ENCODE measurements around the gene MBD3L2. TPM values are rescaled to one million over a fixed set of nuclear protein-coding genes. Genes with fewer than 3 reads are reported as not detected.
"Not testable (repeated sequence)": the region's sequence is repeated elsewhere in the genome, so short reads cannot be mapped to it uniquely, and the experiment has no call there.

MBD3L2 gene
- total RNA-seq = not detected in 2 replicates

DNA sequence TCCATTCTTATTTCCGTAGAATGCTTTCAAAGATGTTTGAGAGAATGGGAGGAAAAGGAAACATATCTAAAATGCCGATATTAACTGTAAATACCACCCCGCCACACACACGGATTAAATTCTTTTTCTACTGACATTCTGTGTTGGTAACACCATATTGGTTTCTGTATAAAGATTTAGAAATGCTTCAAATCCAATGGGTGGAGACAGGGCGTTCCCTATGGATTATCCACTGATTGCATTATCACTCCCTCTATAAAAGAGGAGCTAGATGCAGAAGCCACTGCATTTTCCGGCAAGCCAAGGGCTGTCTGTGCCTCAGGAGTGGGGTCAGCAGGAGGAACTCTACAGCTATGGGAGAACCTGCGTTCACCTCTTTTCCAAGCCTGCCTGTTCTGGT lies at the start of gene MBD3L2:
TSS of gene MBD3L2 (plus strand) at position 301 of the 400 bp plus-strand sequence. CDS start at position 354, 53 bp downstream.
- DNase-seq (ENCODE audit: low read depth) = not testable (repeated sequence)

DNA sequence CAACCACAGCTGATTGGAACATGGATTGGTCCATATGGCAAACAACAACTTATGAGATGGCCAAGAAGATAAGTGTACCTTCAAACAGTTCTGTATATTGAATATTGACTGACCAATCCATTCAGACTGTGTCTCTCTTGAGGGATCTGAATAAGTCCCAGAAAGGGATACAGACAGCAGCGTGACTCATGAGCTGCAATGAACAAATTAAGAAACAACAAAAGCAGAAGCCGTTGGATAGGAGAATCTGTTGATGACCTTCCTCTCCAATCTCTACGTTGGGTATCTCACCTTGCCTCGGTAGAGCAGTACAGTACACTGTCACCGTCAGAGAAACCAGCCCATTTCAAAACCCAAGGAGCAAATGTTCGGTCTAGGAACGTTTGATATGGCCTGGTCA lies 49.2 kb upstream of the MBD3L2 start:
- DNase-seq (ENCODE audit: low read depth) = no peak

DNA sequence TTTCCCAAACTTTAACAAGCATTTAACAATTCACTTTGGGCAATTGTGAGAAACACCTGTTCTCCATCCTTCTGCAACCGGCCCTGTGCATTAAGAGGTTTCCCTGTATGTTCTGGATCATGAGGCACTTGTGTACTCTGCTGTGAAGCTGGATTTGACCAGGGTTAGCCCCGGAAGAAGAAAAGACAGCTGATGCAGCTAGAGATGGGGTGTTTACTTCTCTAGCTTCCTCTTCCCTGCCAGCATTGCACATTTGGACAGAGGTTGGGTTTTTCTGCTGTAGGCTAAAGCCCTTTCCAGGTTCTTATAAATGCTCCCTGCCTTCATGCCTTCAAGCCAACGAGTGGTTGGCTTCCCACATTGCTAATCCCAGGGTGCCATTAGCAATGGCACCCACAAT lies 48.8 kb upstream of the MBD3L2 start:
- no peak for DNase-seq (ENCODE audit: low read depth)

DNA sequence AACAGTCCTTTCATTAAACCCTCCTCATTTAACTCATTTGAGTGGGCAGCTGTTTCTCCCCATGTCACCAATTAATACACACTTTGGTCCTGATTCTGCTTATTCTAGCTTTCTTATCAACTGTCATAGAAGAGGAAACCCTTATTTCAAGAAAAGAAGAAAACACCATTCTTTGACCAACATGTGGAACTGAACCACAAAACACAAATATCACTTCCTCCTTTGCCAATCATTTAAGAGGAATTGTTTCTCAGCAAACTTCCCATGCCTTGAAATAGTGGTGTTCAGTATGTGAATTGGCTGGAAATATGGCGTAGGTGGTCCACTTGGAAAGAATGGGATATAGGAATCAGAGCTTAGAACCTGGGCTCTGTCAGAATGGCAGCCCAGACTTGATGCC lies 48.3 kb upstream of the MBD3L2 start:
- no peak for DNase-seq (ENCODE audit: low read depth)

DNA sequence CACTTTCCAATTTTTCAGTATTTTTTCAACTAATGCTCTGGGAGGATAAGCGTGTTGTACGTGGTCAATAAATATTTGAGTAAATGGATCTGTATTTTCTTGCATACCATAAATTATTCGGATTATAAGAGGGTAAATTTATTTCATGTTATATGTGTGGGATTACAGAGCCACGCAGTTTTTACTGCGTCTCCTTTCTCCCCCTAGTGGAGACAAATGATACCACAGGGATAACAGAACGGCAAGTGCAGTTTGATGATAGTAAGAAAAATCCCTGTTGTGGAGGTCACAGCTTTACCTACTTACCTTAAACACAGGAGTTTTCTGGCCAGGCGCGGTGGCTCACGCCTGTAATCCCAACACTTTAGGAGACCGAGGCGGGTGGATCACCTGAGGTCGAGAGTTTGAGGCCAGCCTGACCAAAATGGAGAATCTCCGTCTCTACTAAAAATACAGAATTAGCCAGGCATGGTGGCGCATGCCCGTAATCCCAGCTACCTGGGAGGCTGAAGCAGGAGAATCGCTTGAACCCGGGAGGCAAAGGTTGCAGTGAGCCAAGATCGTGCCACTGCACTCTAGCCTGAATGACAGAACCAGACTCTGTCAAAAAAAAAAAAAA lies 44.7 kb upstream of the MBD3L2 start:
- DNase-seq (ENCODE audit: low read depth) = peak; percentile 28

DNA sequence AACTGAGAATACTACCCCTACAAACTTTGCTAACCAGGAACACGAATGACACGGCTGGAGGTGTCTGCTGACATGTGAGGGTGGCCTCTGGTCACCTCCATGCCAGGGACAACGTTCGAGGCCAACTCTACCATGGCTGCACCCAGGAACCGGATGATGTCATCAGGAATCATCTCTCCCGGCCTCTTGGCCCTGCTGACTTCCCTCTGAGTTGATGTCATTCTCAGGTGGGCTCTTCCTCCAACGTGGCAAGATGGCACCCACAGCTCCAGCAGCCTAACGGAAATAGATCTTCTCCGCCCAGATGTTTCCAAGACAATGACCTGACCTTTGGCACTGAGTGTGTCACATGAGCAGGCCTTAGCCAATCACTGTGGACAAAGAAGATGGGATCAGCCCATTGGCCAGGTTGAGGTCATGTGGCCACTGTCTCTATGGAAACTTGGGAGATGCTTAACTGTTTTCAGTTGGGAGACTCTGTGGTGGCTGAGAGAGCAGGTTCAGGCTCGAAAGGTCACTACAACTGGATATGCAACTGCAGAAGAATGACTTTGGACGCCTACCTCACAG lies 42.9 kb upstream of the MBD3L2 start:
- no peak for DNase-seq (ENCODE audit: low read depth)

DNA sequence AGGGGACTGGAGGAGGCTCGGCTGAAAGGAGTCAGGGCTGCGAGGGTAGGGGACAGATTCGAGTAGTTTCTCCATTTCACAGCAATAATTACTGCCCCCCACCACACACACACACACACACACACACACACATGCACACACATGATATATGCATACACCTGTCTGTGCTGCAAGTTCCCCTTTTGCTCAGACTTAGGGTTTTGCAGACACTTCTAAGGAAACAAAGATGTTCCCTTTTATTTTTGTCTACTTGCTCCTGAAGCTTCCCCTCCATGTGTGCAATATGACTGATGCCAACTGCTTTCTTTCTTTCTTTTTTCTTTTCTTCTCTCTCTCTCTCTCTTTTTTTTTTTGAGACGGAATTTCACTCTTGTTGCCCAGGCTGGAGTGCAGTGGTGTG lies 41.3 kb upstream of the MBD3L2 start:
- no peak for DNase-seq (ENCODE audit: low read depth)

DNA sequence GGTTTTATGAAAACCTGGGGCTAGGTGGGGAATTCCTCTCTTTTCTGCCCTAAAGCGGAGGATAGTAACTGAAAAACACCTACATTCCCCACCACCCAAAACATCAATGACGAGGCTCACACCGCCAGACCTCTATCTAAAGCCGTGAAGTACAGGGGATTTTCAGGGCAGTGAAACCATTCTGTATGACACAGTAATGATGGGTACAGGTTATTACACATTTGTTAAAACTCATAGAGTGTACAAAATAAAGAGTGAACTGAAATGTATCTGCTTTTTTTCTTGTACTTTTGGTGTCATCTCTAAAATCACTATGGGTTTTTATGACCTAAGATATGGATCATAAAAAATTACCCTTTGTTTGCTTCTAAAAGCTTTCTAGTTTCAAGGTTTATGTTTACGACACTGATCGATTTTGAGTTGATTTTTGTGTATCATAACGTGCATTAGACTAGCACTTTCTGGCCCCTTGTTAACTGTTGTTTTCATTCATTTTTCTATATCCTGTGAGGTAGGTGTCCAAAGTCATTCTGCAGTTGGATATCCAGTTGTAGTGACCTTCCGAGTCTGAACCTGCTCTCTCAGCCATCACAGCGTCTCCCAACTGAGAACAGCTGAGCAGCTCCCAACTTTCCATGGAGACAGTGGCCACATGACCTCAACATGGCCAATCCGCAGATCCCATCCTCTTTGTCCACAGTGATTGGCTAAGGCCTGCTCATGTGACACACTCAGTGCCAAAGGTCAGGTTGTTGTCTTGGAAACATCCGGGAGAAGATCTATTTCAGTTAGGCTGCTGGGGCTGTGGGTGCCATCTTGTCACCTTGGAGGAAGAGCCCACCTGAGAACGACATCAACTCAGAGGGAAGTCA lies 38.2 kb upstream of the MBD3L2 start:
- no peak for DNase-seq (ENCODE audit: low read depth)

DNA sequence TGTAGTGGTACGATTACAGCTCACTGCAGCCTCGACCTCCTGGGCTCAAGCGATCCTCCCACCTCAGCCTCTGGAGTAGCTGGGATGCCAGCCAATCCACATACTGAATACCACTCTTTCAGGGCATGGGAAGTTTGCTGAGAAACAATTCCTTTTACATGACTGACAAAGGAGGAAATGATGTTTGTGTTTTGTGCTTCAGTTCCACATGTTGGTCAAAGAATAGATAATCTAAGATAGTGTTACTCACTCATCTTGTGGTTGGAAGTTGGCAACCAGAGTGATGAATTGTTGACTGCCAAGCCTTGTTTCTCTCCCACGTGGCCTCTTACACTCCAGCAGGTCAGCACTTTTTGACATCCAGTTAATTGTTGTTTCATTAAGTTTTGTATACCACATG lies 35.4 kb upstream of the MBD3L2 start:
- peak; percentile 78 for DNase-seq (ENCODE audit: low read depth)

DNA sequence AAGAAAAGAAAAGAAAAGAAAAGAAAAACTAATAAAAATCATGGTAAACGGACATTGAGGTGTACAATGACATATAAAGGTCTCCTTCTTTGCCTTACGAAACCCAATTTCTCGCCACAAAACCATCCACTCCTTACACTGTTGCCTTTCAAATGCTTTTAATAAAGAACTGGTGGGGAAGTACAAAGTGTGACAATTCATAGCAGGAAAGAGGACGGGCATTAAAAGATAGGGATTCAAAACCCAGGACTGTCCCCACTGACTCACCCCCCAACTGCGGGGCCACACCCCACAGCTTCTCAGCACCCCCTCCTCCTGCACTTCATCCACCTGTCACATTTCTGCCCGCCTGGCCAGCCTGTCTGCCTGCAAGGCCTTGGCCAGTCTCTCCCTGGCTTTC lies 30.3 kb upstream of the MBD3L2 start:
- no peak for DNase-seq (ENCODE audit: low read depth)

DNA sequence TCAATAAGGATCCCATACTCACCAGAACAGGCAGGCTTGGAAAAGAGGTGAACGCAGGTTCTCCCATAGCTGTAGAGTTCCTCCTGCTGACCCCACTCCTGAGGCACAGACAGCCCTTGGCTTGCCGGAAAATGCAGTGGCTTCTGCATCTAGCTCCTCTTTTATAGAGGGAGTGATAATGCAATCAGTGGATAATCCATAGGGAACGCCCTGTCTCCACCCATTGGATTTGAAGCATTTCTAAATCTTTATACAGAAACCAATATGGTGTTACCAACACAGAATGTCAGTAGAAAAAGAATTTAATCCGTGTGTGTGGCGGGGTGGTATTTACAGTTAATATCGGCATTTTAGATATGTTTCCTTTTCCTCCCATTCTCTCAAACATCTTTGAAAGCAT lies 27.8 kb upstream of the MBD3L2 start, which contains the start of gene MBD3L2B:
TSS of gene MBD3L2B (minus strand) at position 101 of the 400 bp plus-strand sequence. CDS start at position 67, 34 bp downstream.
- not testable (repeated sequence) for DNase-seq (ENCODE audit: low read depth)

DNA sequence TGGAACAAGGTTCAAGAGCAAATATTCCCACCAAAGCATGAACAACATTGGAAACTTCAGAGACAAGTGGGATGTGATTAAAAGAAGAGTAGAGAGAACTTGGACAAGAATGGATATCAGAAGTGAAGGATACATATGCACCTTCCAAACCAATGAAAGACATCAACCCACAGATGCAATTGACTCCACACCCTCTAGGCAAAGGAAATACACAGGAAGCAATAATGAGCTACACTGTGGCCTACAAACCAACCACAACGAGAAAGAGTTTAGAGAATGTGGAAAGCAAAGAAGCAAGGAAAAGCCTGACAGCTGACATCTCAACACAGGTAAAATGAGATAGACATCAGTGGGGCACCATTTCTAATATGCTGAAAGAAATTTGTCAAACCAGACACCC lies 20.3 kb upstream of the MBD3L2 start:
- not testable (repeated sequence) for DNase-seq (ENCODE audit: low read depth)

DNA sequence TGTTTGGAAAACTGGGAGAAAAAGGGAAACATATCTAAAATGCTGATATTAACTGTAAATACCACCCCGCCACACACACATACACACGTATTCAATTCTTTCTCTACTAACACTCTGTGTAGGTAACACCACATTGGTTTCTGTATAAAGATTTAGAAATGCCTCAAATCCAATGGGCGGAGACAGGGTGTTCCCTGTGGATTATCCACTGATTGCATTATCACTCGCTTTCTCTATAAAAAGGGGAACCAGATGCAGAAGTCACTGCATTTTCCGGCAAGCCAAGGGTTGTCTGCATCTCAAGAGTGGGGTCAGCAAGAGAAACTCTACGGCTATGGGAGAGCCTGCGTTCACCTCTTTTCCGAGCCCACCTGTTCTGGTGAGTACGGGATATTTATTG lies 18.8 kb upstream of the MBD3L2 start, which contains the start of gene MBD3L5:
TSS of gene MBD3L5 (plus strand) at position 301 of the 400 bp plus-strand sequence. CDS start at position 335, 34 bp downstream.
- not testable (repeated sequence) for DNase-seq (ENCODE audit: low read depth)

DNA sequence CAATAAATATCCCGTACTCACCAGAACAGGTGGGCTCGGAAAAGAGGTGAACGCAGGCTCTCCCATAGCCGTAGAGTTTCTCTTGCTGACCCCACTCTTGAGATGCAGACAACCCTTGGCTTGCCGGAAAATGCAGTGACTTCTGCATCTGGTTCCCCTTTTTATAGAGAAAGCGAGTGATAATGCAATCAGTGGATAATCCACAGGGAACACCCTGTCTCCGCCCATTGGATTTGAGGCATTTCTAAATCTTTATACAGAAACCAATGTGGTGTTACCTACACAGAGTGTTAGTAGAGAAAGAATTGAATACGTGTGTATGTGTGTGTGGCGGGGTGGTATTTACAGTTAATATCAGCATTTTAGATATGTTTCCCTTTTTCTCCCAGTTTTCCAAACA lies 9.0 kb upstream of the MBD3L2 start, which contains the start of gene MBD3L4:
TSS of gene MBD3L4 (minus strand) at position 101 of the 400 bp plus-strand sequence. CDS start at position 66, 35 bp downstream.
- not testable (repeated sequence) for DNase-seq (ENCODE audit: low read depth)

DNA sequence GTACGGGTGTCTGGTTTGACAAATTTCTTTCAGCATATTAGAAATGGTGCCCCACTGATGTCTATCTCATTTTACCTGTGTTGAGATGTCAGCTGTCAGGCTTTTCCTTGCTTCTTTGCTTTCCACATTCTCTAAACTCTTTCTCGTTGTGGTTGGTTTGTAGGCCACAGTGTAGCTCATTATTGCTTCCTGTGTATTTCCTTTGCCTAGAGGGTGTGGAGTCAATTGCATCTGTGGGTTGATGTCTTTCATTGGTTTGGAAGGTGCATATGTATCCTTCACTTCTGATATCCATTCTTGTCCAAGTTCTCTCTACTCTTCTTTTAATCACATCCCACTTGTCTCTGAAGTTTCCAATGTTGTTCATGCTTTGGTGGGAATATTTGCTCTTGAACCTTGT lies 7.6 kb upstream of the MBD3L2 start:
- not testable (repeated sequence) for DNase-seq (ENCODE audit: low read depth)

DNA sequence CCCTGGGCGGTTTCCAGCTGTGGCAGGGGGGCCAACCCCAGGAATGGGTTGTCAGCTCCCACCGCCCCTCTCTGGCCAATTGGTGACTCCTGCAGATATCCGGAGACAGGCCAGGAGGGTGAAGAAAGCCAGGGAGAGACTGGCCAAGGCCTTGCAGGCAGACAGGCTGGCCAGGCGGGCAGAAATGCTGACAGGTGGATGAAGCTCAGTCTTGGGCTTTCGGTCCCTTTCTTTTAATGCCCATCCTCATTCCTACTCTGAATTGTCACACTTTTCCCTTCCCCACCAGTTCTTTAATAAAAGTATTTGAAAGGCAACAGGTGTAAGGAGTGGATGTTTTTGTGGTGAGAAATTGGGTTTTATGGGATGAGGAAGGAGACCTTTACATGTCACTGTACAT lies 2.3 kb downstream of the MBD3L2 start:
- DNase-seq (ENCODE audit: low read depth) = not testable (repeated sequence)

DNA sequence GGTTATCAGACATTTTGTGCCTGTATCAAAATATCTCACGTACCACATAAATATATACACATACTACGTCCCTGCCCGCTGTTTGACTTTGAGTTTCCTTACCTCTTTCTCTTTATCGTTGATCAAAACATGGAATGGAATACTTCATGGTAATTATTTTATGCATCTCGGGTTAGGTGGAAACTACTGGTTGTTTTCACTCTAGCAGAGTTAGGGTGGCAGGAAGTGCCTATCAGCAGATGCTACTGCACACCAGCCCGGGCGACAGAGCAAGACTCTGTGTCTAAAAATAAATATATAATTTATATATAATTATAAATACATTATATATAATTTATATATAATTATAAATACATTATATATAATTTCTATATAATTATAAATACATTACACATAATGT lies 3.8 kb downstream of the MBD3L2 start:
- DNase-seq (ENCODE audit: low read depth) = not testable (repeated sequence)

DNA sequence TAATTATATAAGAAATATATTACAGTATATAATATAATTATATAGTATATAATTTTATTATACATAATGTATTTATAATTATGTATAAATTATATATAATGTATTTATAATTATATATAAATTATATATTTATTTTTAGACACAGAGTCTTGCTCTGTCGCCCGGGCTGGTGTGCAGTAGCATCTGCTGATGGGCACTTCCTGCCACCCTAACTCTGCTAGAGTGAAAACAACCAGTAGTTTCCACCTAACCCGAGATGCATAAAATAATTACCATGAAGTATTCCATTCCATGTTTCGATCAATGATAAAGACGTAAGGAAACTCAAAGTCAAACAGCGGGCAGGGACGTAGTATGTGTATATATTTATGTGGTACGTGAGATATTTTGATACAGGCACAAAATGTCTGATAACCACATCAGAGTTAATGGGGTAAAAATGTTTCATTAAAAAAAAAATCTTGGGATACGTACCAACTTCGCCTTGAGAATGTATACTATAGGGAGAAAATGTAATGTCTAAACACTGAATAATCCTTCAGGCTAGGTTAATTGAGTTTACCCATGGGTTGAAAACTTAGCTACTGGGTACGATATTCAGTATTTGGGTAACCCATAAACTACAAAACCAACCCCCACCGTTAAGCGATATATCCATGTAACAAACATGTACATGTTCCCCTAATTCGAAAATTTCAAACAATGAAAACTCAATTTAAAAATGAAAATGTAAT lies 5.7 kb downstream of the MBD3L2 start:
- DNase-seq (ENCODE audit: low read depth) = not testable (repeated sequence)

DNA sequence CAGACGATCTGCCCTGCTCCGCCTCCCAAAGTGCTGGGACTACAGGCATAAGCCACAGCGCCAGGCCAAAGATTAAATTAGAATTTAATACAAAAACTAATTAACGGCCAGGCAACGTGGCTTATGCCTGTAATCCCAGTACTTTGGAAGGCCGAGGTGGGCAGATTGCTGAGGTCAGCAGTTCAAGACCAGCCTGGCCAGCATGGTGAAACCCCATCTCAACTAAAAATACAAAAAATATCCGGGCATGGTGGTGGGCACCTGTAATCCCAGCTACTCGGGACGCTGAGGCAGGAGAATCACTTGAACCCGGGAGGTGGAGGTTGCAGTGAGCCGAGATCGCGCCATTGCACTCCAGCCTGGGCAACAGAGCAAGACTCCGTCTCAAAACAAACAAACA lies 6.6 kb downstream of the MBD3L2 start:
- DNase-seq (ENCODE audit: low read depth) = not testable (repeated sequence)

DNA sequence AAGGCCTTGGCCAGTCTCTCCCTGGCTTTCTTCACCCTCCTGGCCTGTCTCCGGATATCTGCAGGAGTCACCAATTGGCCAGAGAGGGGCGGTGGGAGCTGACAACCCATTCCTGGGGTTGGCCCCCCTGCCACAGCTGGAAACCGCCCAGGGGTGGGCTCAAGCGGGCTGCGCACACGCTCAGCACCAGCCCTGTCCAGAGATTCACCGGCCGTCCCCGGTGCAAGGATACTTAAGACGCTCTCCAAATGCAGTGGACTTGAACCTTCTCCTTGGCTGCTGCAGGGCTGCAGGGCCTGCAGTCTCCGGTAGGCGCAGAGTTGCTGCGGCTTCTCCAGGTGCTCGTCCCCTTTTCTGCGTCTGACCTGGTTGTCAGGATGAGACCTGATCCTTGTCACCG lies 7.2 kb downstream of the MBD3L2 start:
- DNase-seq (ENCODE audit: low read depth) = not testable (repeated sequence)

DNA sequence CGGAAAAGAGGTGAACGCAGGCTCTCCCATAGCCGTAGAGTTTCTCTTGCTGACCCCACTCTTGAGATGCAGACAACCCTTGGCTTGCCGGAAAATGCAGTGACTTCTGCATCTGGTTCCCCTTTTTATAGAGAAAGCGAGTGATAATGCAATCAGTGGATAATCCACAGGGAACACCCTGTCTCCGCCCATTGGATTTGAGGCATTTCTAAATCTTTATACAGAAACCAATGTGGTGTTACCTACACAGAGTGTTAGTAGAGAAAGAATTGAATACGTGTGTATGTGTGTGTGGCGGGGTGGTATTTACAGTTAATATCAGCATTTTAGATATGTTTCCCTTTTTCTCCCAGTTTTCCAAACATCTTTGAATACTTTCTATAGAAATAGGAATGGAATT lies 9.5 kb downstream of the MBD3L2 start, which contains the start of gene MBD3L3:
TSS of gene MBD3L3 (minus strand) at position 101 of the 400 bp plus-strand sequence. CDS start at position 30, 71 bp downstream.
- not testable (repeated sequence) for DNase-seq (ENCODE audit: low read depth)
